HG02938 (cell line): ENCODE results near the gene ACSS1.
"Not testable (repeated sequence)": the region's sequence is repeated elsewhere in the genome, so short reads cannot be mapped to it uniquely, and the experiment has no call there.

Experiments
- ATAC-seq: cut with Tn5 transposase; IDR thresholded peaks from one replicate; pipeline ENCODE4 v1.9.1; 2021; ENCODE audit warnings: mild to moderate bottlenecking, moderate library complexity; ENCODE audit not compliant: unreplicated experiment

The ACSS1 gene

DNA sequence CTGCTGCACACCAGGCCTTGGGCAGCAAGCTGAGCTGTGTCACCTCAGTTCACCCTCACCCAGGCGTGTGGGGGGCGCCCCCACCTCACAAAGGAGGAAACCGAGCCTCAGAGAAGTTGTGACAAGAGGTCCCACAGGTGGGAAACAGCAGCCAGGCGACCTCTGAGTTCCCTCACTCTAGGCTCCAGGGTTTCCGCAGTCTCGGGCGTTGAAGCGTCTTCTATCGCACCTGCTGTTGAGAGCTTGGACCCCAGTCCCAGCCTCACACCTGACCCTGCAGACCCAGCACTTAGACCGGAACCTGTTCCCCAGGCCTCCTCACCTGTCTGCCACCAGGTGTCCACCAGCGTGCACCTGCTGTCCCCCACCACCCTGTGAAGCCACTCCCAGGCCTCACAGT is 43.1 kb downstream of the ACSS1 start:
- ATAC-seq = no peak

DNA sequence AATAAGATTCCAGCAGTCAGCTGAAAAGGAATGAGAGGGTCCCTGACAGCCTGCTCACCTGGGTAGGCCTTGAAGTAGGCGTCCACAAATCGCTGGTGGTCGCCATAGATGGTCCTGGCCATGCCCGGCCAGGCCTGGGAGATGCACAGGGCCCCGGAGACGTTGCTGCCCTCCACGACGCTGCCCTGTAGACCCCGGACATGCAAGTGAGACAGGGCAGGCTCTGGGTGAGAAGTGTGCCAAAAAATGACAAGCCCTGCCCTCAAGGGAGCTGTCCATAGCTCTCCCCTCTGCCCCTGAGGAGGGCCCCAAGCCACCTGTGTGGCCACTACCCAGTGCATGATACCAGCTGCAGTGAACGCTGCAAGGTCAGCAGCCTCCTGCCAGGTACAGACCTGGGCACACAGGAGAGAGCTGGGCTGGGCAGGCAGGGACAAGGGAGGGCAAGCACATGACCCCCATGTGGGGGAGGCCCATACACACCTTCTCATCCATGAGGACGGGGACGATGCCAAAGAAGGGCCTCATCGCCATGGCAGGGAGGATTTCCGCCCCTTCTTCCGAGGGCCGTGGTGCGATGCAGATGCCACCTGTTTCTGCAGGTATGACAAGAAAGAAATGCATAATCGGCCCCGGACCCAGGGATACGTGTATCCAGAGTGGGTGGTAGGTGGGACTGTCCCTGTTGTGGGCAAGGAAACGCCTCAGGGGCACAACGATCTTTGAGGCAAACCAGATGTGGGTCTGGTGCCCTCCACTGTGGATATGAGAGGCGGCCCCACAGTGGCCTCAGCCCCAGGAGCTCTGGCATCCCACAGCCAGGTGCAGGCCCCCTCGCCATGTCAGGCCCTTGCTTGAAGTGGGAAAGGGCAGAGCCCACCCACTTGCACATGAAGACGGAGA is 44.2 kb downstream of the ACSS1 start:
- ATAC-seq = no peak

DNA sequence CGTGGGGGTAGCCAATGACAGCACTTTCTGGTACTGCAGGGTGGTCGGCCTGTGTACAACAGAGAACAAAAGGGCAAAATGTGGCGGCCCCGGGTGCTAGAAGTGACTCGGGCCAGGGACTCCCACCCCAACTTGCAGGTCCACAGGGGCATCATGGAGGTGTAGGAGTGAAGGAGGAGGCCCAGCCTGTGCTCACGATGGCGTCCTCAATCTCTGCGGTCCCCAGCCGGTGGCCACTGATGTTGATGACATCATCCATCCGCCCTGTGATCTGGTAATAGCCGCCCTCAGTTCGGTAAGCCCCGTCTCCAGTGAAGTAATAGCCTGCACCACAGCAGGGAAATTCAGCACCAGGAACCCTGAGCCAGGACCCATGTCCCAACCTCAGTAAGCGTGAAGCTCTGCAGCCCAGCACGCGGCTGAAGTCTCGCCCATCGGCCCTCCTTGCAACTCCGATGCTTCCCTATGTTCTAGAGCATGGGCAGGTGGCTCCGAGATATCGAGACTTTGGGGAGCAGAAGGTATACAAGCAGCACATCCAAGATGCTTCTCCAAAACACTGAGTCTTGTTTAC is 45.2 kb downstream of the ACSS1 start:
- no peak for ATAC-seq

DNA sequence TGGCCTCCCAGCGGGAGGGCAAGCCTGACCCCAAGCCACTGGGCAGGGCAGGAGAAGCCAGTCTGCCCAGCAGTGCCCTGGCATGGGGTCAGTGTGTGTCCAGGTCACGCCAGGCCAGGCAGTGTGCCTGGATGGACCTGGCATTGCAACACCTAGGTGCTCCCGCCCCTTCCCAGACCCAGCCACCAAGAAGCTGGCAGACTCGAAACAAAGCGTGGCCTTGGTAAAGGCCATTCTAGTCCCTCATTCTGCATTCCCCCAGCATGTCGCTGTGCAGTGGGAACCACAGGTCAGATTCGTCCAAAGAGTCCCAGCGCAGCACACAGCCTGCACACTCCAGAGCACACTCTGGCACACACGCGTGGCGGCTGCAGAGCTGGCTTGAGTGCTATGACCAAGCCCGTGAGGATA is 46.1 kb downstream of the ACSS1 start:
- ATAC-seq = no peak

DNA sequence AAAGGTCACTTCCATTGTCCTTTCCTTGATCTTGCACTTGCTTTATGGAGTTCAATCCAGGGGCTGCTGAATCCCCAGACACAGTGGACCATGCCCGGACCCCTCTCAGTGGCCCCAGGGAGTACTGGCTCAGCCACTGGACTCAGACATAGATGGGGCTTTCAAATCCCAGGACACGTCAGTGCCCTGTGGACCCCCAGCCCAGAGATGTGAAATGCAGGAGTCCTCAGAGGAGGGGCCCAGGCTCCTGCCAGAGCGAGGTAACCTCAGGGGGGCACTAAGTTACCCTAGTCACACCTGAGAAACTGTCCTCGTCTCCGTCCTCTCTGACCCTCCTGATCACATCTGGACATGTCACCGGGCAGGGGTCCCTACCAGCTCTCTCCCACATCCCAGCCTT is 46.7 kb downstream of the ACSS1 start:
- ATAC-seq = no peak

DNA sequence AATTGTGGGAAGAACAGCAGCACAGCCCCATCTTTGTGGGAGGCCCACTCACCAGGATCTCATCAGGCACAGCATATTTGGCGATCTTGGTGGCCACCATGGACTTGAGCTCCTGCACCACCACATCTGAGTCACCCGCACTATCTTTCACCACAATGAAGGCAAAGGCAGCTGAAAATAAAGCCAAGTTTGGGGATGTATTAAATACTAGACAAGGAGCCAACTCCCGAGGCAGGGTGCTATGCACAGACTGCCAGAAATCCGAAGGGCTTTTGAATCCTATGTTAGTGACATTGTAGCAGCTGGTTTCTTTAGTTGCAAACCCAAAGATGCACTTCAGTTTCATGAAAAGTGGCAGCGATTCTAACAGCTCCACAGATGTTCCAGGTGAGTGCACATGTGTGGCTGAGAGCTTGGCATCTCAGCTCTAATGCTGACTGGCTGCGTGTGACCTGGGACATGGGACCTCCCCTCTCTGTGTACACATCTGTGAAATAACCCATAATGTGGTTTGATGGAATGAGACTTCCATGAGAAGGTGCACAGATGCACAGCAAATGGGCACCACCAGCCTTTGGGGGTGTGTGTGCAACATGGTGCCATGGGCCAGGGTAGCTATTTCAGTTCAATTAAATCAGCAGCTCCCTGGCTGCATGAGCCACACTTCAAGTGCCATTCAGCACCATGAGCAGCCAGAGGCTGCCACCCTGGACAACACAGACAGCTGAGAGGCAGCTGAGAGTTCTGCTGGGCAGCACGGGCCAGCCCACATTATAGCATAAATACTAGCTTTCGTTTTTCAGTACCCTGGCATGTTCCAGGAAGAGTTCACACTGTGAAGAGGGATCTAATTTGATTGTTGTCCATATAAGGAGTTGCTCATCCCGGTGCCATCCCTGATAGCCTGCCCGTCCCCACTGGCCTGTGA is 48.5 kb downstream of the ACSS1 start:
- no peak for ATAC-seq

GRCh38 chr20:25008388-25009217 is 49.3 kb downstream of the ACSS1 start:
- ATAC-seq = no peak

GRCh38 chr20:25007491-25008305 is 50.2 kb downstream of the ACSS1 start:
- ATAC-seq = no peak

- no peak for ATAC-seq
Observed at GRCh38 chr20:25006431-25007167, 51.3 kb downstream of the ACSS1 start.

DNA sequence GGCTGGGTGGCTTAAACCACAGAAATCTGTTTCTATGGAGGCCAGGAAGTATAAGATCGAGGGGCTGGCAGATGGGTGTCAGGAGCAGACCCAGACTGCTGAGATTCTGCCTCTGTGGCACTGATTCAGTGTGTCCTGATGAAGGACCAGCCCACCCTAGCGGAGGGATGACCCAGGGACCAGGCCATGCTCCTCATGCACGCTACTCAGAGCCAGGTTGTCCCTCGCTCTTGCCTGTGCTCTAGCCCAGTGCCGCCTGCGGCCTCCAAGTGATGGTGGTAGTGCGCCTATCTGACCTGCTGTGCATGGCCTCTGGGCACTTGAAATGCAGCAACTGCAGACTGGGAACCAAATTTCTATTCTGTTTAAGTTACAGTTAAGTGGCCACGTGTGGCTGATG is 52.3 kb downstream of the ACSS1 start:
- ATAC-seq = no peak

GRCh38 chr20:25005220-25005619 is 52.7 kb downstream of the ACSS1 start:
- ATAC-seq = no peak

GRCh38 chr20:25003002-25003401 is 54.9 kb downstream of the ACSS1 start:
- ATAC-seq = no peak

DNA sequence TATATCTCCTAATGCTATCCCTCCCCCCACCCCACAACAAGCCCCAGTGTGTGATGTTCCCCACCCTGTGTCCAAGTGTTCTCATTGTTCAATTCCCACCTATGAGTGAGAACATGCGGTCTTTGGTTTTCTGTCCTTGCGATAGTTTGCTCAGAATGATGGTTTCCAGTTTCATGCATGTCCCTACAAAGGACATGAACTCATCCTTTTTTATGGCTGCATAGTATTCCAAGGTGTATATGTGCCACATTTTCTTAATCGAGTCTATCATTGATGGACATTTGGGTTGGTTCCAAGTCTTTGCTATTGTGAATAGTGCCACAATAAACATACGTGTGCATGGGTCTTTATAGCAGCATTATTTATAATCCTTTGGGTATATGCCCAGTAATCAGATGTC is 56.6 kb downstream of the ACSS1 start:
- ATAC-seq = not testable (repeated sequence)

DNA sequence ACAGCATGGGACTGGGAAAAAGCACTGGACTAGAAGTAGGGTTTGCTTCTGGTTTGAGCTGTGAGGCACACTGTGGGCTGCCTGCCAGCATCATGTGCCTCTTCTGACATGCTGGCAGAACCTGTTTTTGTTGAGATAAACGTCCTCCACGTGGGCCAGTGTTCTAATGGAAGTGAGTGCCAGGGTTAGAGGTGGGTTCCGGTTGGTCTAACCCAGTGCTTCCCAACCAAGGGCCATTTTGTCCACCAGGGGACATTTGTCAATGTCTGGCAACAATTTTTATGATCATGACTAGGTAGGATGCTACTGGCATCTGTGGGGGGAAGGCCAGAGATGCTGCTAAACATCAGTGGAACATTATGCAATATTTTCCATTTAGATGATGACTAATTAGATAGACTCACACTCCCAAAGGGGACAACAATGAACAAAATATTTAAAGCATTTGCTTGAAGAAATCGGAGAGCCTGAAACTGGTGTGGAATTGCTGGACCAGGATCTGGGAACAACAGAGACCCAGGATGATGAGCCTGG is 57.6 kb downstream of the ACSS1 start:
- no peak for ATAC-seq

- no peak for ATAC-seq
Observed at GRCh38 chr20:24999568-24999967, 58.4 kb downstream of the ACSS1 start.

DNA sequence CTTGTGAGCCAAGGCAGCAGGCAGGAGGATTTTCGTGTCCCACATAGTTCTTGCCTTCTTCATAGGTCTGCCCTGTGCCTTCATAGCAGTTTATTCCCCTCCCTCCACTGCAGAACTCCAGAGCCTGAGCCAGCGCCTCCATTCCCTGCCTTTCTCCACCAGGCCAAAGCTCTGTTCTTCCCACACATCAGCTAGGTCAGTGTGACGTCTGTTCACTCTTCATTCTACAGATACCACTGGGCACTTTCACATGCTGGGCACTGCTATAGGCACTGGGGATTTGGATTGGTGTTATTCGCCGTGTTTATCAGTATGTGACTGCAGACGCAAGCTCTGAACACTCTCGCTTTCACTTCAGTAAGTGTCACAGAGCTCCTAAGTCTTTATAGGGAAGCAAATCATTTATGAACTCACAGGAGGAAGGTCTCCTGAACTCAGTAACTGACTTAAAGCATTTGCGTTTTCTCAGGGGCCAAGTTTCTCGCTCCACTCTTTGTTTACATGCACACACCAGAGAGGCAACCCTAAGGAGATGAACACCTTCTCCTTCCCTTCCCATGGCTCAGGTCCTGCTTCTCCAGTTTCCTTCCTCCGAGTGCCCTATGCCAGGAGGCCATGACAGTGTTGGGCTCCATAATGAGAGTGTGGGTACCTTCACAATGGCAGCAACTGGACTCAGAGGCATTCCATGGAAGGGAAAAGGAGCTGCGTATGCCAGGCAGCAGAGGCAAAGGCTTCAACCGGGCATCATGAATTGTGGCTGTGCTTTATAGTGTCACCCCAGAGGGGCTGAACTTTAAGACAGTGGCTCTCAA is 59.1 kb downstream of the ACSS1 start:
- ATAC-seq = no peak

DNA sequence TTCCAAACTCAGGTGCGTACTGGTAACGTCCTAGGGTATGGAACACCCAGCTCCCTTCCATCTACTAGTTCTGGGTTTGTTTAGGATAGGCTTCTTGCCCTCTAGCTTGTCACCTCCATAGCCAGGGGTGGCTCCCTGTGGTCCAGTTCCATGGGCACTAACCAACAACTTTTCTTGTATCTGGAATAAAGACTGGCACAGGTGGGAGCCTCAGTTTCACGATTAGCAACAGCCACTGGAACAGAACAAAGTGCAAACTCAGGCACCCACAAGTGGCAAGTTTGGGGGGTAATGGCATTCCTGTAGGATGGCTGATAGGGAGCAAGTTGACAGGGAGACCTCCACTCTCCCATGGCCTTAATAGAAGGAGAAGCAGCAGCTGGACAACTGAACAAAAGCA is 59.8 kb downstream of the ACSS1 start:
- no peak for ATAC-seq
